Kasumi-1 (cell line): Measurements from ENCODE around the gene GRIK2.
A peak's percentile ranks its signal among the peaks of the same experiment; 100 is the strongest.

ENCODE experiments used
- DNase-seq, 2 experiments: peaks; one replicate each; lab custom pipeline; 2025; lab: John Stamatoyannopoulos, UW

GRIK2 gene

DNA sequence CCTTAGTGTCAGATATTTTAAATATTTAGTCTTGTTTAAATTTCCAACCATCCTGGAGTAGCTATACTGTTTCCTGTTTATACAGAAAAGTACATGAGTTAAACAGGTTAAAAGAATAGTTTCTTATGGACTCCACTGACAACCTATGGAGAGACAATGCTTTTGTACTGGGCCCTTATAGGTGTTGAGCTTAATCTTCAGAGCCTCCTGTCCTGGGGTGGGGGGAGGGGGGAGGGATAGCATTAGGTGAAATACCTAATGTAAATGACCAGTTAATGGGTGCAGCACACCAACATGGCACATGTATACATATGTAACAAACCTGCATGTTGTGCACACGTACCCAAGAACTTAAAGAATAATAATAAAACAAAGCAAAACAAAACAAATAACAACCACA, 322.9 kb downstream of the GRIK2 start:
- DNase-seq: no peak

DNA sequence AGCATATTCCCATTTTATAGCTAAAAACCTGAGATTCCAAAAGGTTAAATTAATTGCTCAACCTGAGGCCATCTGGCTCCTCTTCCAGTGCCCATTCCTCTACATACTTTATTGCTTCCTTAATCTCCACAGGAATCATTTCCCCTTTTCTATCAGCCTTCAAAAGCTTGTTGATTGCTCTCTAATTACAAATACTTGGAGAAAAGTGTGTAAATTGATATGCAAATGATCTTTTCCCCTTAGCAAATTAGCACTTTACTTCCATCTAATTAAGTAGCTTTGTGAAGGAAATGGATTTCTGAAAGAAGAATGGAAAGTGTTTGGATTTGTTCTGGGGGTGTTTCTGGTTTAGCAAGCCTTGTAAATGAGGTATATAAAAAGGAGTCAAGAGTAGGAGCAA, 323.3 kb downstream of the GRIK2 start:
- DNase-seq: no peak

DNA sequence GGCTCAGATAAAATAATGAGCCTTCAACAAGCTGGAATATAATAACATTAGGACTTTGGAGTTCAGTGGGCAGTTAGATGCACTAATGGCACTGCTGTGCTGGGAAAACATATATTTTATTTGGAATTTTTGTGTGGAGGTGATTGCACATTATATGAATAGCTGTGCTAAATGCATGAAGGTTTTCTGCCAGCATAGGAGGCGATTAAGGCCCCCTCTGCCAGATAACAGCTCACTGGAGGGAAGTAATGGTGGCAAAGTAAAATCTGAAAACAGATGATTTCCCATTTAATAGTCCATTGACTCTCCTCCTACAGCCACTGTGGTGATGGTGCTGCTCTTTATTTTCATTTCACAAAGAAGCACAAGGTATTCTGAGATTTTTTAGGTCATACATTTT, 326.0 kb downstream of the GRIK2 start:
- DNase-seq: no peak

DNA sequence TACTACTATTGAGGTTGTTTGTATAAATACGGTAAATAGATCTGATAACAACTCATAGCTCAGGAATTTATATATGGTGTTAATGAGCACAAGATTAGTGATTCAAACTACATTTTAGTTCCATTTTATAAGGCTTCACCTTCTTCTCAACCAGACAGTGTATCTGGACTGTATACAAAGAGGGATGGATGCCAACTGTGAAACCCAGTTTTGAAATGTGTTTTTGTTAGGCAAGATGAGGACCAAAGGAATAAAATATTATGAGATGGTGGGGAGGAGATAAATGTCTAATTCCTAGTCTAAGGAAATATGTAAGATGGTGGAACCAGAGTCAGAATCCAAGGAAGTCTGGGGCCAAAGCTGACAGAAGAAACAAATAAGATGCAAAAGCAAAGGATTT, 329.0 kb downstream of the GRIK2 start:
- DNase-seq: no peak

DNA sequence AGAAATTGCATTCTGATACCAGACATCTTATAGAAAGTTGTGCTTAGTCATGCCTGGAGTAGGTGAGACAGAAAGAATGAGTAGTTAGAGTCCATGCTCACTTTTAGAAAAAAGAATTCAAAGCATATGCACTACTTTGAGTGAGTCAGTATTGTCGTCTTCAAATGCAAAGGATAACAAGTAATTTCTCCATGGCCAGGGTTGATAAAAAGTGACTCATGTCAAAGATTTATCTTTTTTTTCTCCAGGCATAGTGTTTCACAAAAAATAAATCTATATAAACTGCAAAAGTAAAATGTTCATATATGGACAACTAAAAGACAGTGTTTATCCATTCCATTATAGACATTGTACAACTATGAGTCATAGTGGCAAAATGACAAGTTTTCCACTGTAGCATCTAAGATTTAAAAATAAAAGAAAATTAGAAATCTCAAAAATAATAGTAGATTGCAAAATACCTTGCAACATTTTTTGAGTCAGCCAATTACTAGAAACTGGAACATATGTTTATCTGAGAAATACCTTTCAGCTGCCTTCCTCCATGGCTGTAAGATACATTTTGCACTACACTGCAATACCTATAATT, 329.6 kb downstream of the GRIK2 start:
- DNase-seq: no peak

DNA sequence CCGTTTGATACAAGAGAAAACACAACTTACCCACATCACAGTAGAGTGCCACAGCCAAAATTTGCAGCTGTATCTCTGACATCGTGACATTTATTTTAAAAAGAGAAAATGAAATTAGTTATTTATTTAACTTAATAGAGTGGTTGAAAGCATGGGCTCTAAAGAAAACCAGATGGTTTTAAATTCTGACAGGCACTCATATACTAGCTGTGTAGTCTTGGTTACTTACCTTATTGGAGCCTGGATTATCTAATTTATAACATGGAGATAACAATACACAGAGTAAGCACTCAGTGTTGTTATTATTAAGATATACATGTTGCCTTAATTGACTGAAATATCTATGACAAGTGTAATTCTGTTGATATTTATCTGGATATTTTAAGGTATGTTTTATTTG, 334.9 kb downstream of the GRIK2 start:
- no peak for DNase-seq

DNA sequence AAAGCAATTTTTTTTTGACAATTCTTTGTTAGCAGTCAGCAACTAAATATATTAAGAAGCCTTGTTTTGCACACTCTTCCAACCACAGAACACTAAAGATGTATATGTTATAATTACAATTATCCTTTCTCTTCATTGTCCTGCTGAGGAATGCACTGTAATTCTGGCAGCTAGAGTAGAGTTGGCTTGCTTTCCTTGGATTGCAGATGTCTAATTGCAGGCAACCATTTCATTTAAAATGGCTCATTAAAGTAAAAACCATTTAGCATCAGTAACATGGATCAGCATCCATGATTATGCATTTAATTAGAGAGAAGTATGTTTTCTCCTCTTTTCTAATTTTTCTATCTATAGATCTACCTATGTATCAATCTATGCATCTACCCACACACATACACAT, 335.4 kb downstream of the GRIK2 start:
- no peak for DNase-seq

DNA sequence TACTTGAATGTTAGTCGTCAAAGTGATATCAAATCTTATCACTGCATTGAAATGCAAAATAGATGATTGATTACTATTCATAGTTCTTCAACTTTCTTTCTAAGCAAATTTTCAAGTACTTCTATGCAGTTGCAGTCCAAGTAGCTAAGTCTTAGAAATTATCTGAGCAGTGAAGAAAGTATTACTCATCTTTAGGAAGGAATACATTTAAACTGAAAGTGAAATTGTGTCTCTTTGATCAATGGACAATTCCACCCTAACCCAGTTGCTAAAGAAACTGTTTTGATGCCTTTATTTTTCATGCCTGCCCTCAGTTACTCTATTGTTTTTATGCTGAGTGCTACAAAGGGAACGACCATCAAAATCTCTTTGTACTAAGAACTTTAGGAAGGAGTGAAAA, 337.4 kb downstream of the GRIK2 start:
- DNase-seq: no peak

DNA sequence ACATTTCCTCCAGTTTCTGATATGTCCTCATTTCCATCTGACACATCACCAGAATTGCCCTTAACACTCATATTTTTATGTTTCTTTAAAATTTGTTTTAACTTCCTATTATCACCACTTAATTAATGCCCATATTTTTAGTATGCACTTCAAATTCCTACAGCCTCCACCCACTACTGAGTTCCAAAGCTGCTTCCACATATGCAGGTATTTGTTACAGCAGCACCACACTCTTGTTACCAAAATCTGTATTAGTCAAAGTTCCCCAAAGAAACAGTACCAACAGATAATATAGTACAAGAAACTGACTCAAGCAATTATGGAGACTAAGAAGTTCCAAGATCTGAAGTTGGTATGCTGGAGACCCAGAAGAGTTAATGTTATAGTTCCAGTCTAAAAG, 340.4 kb downstream of the GRIK2 start:
- no peak for DNase-seq

DNA sequence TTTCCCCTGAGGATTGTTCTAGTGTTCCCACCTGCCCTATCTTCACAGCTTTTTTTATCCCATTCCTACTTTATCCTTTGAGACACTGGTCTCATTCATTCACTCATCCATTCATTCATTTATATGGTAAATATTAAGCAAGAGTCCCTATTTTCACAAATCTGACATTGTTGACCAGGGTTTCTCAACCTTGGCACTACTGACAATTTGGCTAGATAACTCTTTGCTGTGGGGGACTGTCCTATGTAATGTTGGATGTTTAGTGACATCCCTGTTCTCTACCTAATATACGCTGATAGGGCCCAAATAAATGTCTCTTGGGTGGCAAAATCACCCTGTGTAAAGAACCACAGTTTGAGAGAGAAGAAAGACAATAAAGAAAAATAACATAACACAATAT, 345.0 kb downstream of the GRIK2 start:
- no peak for DNase-seq

DNA sequence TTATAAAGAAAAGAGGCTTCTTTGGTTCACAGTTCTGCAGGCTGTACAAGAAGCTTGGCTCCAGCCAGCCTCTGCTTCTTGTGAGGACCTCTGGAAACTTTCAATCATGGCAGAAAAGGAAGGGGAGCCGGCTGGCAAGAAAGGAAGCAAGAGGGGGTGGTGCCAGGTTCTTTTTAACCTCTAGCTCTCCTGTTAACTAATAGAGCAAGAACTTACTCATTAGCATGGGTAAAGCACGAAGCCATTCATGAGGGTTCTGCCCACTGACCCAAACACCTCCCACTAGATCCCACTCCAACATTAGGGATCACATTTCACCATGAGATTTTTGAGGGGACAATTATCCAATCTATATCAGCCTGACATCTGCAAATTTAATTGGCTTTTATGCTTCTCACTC, 347.1 kb downstream of the GRIK2 start:
- no peak for DNase-seq

DNA sequence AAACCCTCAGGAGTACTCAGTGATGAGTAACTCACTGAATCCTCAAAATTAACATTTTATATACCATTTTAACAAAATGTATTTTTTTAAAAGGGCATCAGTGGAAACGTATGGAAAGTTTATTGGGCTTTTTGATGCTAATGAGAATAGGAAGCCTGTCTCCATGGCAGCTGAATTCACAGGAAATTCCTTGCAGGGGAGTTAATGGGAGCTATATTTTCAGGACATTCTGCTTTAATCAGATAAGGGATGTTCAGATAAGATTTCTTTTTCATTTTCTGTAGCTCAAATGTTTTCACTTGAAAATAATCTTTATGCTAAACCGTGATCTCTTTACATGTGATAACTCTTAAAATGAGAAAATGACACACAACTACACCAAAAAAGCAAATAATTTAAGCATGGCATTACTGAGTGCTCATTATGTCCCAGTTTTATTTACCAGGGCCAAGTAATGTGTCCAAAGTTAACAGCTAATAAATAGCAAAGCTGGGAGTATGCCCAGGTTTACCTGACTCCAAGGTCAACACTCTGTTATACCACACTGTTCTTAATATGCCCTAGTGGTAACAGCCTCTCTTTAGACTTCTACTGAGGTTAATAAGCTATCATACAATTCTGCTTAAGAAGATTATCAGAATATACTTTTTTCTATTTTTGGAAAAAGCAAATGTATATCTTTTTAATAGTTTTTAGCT, 348.1 kb downstream of the GRIK2 start:
- DNase-seq: no peak

DNA sequence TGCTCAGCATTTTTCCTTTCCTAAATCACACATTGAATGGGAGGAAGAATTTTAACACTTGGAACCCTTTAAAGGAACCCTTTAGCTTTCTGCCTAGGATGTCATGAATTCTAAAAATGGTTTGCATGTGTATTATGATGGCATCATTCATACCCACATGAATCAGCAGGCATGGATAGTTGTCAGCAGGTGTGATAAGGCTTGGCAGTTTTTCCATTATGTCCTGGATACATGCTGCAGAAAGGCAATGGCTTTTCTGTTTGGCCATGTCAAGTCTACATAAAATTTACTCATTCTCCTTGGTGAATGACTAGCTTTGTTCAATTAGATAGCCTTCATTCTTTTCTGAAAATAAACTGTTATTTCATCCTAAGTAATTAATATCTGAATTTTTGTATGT, 353.7 kb downstream of the GRIK2 start:
- DNase-seq: no peak

DNA sequence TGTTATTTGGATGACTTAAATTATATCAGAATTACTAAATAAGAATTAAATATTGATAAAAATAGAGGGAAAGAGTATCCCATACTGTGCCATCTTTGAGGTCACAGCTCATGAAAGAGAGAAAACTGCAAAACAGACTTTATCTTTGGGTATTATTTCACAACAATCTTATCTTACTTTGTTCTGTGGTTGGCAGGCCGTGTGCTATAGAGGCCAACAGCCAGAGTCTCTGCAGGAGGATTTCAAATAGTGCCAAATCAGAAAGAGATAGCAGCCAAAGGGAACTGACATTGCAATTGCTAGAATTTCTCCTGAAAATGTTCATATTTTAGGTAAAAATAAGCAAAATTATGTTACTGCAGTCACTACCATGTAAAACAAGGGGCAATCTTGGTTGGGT, 354.2 kb downstream of the GRIK2 start:
- DNase-seq: no peak

DNA sequence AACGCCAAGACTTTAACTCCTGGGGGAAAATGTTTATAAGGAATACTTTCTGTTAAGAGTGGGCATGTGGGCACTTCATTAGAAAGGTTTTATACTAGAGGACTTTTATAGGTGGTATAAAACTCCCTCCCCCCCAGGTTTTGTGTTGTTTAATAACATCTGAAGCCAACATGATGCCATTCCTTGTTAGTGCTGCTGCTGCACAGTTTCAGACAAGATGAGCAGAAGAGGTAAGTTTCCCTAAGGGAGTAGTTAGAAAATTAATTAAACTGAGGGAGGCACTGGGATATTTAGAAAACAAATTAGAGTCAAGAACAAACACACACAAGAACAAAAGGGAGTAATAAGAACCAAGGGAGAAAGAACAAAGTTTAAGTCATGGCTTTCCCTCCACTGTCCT, 362.4 kb downstream of the GRIK2 start:
- DNase-seq: no peak

DNA sequence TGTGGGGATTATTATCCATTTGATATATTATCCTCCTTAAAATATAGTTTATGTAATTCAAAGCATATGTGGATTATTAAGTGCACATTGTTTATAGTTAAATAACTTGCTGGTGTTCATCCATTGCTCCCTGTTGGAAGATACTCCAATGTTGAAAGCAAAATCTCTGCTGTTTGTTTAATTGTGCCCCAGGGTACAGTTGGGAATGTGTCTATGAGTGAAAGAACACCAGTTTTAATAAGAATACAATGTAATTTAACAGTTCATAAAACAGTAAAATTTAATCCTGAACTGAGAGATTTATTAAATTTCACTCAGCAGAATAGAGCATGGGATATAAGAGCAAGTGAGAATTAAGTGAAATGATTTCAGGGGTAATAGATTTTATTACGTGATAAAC, 364.9 kb downstream of the GRIK2 start:
- no peak for DNase-seq

DNA sequence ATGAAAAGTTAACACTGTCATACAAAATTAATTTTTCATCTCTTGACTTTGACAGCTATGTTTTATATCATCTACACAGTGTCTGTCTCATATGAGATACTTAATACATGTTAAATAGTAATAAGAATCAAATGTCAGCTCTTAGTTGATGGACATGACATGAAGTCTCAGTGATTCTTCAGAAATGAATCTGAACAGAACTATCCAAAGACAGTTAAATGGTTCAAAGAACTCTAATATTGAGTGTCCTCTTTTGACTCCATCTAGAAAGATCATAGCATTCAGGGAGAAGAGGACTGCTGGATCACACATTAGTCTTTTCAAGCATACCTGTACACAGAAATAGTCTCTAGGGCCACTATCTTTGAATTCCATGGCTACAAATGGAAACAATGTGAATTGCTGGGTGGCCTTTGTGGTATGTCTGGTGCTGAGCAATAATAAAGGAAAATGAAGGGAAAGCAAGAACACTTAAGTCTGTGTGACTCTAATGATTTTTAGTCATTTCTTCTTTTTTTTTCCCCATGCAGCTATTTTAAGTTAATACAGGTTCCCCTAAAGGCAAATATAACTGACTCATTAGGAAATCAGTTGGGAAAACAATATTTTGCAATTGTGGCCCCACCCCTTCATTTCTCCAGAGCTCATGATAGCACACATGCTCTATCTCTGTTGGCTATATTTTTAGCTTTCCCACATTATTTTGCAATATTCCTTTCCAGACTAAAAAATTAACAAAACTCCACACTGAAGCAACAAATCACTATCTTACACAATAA, 367.5 kb downstream of the GRIK2 start:
- peak; percentile 36 to 39 for DNase-seq

DNA sequence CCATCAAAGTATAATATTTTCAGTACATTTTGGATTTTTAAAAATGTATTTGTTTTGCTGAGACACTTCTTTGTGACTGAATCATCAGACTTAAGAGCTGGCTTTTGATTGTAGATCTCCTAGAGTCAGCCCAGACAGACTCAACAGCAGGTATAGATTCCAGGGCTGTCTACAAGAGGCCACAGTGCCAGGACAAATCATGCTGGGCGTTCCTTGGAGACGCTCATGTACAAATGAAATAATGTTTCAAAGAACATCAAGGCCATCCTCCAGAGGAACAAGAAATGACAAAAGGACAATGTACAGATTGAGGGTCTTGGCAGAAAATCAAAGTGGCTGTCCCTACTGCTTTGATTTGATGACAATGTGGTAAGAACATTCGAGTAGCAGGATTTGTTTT, 369.3 kb downstream of the GRIK2 start:
- DNase-seq: no peak

DNA sequence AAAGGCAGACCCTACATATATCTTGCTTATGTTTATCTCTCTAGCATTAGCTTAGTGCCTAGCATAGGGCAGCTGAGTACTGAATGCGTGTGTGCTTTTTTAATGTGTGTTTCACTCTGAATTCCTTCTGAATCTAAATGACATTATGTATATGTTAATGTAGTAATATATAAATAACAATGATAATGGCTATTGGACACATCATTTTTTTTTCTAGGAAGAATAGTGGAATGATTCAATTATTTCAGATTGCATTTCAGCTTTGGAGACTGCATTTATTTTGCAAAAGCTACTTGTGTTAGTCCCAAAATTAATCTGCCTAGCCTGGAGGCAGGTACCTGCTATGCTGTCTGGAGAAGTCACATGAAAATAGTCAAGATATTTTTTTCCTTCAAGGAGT, 371.8 kb downstream of the GRIK2 start:
- no peak for DNase-seq

DNA sequence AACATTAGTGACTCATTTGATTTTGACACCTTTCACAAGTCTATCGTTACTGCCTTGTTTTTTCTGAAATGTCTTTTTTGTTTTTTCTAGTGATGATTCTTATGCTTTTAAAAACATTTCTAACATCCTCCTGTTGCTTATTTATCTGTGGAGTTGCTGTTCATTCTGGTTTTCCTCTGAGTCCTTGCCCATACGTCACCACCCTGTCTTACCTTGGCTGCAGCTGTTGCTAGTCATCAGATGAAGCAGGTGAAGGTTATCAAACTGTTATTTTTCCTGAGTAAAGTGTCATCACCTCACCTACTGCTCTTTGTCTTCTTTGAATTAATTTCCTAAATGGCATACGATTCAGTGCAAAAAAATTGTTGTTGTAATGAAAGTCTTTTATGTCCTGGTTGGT, 376.6 kb downstream of the GRIK2 start:
- DNase-seq: no peak

DNA sequence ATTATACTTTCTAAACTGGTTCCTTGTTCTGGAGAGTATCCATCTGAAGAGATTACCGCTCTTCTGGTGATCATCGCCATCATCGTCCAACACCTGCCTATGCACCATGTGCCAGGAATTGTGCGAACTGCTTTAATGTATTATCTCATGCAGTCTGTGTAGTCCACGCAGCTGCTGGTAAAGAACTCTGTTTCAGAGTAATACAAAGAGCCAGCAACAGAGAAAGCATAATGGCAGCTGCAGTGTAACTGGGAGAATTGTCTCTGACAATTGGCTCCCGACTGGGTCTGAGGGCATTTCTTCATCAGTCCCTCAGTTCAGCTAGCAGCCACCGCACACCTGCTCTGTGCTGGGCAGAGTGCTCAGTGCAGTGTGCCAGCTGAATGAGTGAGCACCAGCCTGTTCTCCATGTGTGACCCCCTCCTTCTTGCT, 383.4 kb downstream of the GRIK2 start:
- DNase-seq: no peak

DNA sequence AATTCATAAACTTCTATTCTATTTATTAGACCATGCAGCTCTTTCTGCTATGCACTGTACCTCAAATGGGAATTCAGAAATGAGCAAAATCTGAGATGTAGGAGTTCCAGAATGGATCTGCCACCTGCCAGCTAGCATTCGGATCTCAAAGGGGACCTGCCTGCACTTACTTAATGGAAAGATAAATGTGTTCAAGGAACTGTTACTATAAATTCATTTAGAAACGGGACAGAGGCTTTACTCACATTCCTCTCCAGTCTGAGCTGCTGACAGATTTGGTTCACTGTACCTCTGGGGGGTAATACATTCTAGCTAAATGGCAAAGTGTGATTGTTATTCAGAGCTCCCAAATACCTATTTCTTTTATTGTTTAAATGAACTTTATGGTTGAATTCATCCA, 384.1 kb downstream of the GRIK2 start:
- DNase-seq: no peak

DNA sequence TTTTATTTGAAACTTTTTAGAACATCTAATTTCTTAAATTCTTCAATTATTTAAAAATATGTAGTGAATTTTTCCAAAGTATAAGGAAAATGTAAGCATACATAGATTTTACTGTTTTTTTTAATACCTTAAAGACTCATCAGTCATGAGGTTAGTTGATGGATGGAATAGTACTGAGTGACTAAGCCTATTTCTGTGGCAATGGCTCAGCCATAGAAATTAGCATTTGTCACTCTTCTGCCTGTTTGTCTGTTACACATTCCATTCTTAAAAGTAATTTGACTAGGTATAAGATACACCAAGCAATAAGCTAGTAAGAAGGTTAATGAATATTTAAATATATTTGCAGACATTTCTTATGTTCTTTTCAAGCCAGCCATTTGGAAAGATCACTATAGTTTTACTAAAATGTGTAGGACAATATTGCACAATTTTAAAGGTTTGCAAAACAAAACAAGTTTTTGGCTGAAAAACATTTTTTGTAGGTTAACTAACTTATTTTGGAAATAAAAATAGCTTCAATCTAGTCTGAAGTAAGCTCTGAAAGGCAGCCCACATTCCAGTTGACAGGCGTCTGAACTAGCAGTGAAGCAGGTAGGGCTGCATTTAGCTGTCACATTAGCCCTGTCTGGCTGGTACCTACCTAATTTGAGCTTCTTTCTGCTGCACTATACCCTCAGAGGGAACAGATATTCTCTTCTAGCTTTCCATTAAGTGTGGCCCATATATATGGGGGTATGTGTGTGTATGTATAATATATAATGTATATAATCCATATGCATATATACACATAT, 385.7 kb downstream of the GRIK2 start:
- DNase-seq: no peak
